ENCODE measurements around the gene SH3PXD2B. TPM values are rescaled to one million over a fixed set of nuclear protein-coding genes. Genes with fewer than 3 reads are reported as not detected.

Gene SH3PXD2B
- total and polyA plus RNA-seq, 2 donors (not counting 1 experiment from before 2014, with no cell fraction given) = not detected

- no peak overlapping the region for H3K27ac ChIP-seq (ENCODE audit: low read length in 2 of 2)
- peaks cover 0 to 6% (median 0%) of the 10 kb centered on the region in 3 donors for H3K9me3 ChIP-seq (ENCODE audit: control extremely low read depth in 1 of 3, control insufficient read depth in 2 of 3, insufficient read depth in 1 of 3, low read length in 2 of 3)
- no peak overlapping the region for H3K4me3 ChIP-seq (ENCODE audit: control extremely low read depth in 1 of 5, extremely low read depth in 1 of 5, insufficient read depth in 1 of 5, low read depth in 2 of 5, low read length in 4 of 5)
- no peak for DNase-seq
- Mint-ChIP-seq H3K4me1 (no peaks in the 10 kb centered on the region), H3K27ac (no peak overlapping the region), H3K4me3 (no peak overlapping the region), H3K9me3 (ENCODE audit: insufficient read depth) (peaks cover 3% of the 10 kb centered on the region), H3K27me3 (peaks cover 8% of the 10 kb centered on the region)
- intact Hi-C loops (cut with micrococcal nuclease) = no loop called here
- no peaks in the 10 kb centered on the region for H3K36me3 ChIP-seq (replicated peaks in 1 of 2; ENCODE audit: control extremely low read depth in 1 of 2, control insufficient read depth in 1 of 2, extremely low read depth in 1 of 2, insufficient read depth in 2 of 2, low read length in 1 of 2)
- no peak for ATAC-seq (ENCODE audit: low read depth)
- TF ChIP-seq EZH2 (IDR thresholded peaks at IDR 0.05; ENCODE audit: borderline replicate concordance, insufficient read depth, low read depth, low read length, poor library complexity, severe bottlenecking) (no peak), CTCF (IDR thresholded peaks at IDR 0.05) (no peak)
- H3K4me1 ChIP-seq (ENCODE audit: control insufficient read depth in 2 of 2, insufficient read depth in 2 of 2, low read length in 2 of 2) = no peaks in the 10 kb centered on the region
- H3K9ac ChIP-seq (ENCODE audit: low read length) = no peak overlapping the region
- POLR2A ChIA-PET = no interaction called here
- no peak overlapping the region for H2AFZ ChIP-seq (ENCODE audit: insufficient read depth, low read depth, low read length, poor library complexity, severe bottlenecking)
- 95% methylated on average over 8 of the region's 9 CpGs for WGBS (ENCODE audit: insufficient coverage)
- no peaks in the 10 kb centered on the region for H4K20me1 ChIP-seq (ENCODE audit: control insufficient read depth, insufficient read depth, low read length, poor library complexity, severe bottlenecking)
- no peaks in the 10 kb centered on the region for H3K79me2 ChIP-seq (ENCODE audit: control insufficient read depth, insufficient read depth, low read length)
- H3K4me2 ChIP-seq (replicated peaks; ENCODE audit: low read depth, low read length, poor library complexity, severe bottlenecking) = no peak overlapping the region
- H3K27me3 ChIP-seq (replicated peaks in 1 of 4; ENCODE audit: control extremely low read depth in 1 of 4, control insufficient read depth in 3 of 4, insufficient read depth in 4 of 4, low read length in 3 of 4) = peaks cover 0 to 6% (median 0%) of the 10 kb centered on the region in 4 experiments
- CTCF ChIA-PET = no interaction called here
These were observed 46.5 kb downstream of the SH3PXD2B start for GRCh38 chr5:172407822-172408221.

GRCh38 chr5:172407241-172407691, 47.1 kb downstream of the SH3PXD2B start:
- Histone ChIP-seq H3K9me3 (ENCODE audit: control extremely low read depth in 1 of 3, control insufficient read depth in 2 of 3, insufficient read depth in 1 of 3, low read length in 2 of 3) (peaks cover 0 to 8% (median 0%) of the 10 kb centered on the region in 3 donors), H3K4me3 (ENCODE audit: control extremely low read depth in 1 of 5, extremely low read depth in 1 of 5, insufficient read depth in 1 of 5, low read depth in 2 of 5, low read length in 4 of 5) (no peak overlapping the region), H3K27me3 (replicated peaks in 1 of 4; ENCODE audit: control extremely low read depth in 1 of 4, control insufficient read depth in 3 of 4, insufficient read depth in 4 of 4, low read length in 3 of 4) (peaks cover 0 to 6% (median 0%) of the 10 kb centered on the region in 4 experiments), H3K4me1 (ENCODE audit: control insufficient read depth in 2 of 2, insufficient read depth in 2 of 2, low read length in 2 of 2) (no peaks in the 10 kb centered on the region), H3K9ac (ENCODE audit: low read length) (no peak overlapping the region), H3K79me2 (ENCODE audit: control insufficient read depth, insufficient read depth, low read length) (no peaks in the 10 kb centered on the region), H3K27ac (ENCODE audit: low read length in 2 of 2) (no peak overlapping the region), H3K4me2 (replicated peaks; ENCODE audit: low read depth, low read length, poor library complexity, severe bottlenecking) (no peak overlapping the region), H3K36me3 (replicated peaks in 1 of 2; ENCODE audit: control extremely low read depth in 1 of 2, control insufficient read depth in 1 of 2, extremely low read depth in 1 of 2, insufficient read depth in 2 of 2, low read length in 1 of 2) (no peaks in the 10 kb centered on the region), H2AFZ (ENCODE audit: insufficient read depth, low read depth, low read length, poor library complexity, severe bottlenecking) (no peak overlapping the region), H4K20me1 (ENCODE audit: control insufficient read depth, insufficient read depth, low read length, poor library complexity, severe bottlenecking) (no peaks in the 10 kb centered on the region)
- Mint-ChIP-seq H3K4me1 (no peaks in the 10 kb centered on the region), H3K27me3 (peaks cover 5% of the 10 kb centered on the region), H3K4me3 (no peak overlapping the region), H3K9me3 (ENCODE audit: insufficient read depth) (peaks cover 3% of the 10 kb centered on the region), H3K27ac (no peak overlapping the region)
- DNase-seq (no peak), ATAC-seq (ENCODE audit: low read depth) (no peak)
- ChIA-PET POLR2A (no interaction called here), CTCF (no interaction called here)
- 92% methylated on average over 2 of the region's 3 CpGs for WGBS (ENCODE audit: insufficient coverage)
- no peak for TF ChIP-seq CTCF (IDR thresholded peaks at IDR 0.05)
- no peak for TF ChIP-seq EZH2 (IDR thresholded peaks at IDR 0.05; ENCODE audit: borderline replicate concordance, insufficient read depth, low read depth, low read length, poor library complexity, severe bottlenecking)
- intact Hi-C loops (cut with micrococcal nuclease) = no loop called here

All from B cell (primary cell).